NCI-H524 treated with DMSO at 0.1 percent for 48 hours (cell line): Measurements from ENCODE around the gene ENTHD1.

Experiments
- DNase-seq: peaks from one replicate; lab custom pipeline; 2025; lab: John Stamatoyannopoulos, UW

Gene ENTHD1

DNA sequence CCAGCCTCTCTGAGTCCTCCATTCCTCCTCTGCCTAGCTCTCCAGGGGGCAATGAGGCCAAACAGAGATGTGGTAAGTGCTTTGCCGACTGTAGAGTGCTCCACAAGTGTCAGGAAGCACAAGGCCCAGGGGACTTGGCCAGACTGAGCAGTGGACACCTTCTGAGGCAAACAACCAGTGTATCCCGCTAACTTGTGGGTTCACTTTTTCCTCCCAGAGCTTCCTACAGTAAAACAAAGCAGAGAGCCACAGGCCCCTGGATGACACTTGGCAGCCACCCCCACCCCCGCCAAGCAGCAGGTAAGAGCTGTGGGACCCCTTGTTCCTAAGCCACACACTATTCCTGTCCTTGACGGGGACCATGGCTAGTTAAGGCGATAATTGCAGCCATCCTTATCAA, 162.1 kb downstream of the ENTHD1 start:
- no peak for DNase-seq

DNA sequence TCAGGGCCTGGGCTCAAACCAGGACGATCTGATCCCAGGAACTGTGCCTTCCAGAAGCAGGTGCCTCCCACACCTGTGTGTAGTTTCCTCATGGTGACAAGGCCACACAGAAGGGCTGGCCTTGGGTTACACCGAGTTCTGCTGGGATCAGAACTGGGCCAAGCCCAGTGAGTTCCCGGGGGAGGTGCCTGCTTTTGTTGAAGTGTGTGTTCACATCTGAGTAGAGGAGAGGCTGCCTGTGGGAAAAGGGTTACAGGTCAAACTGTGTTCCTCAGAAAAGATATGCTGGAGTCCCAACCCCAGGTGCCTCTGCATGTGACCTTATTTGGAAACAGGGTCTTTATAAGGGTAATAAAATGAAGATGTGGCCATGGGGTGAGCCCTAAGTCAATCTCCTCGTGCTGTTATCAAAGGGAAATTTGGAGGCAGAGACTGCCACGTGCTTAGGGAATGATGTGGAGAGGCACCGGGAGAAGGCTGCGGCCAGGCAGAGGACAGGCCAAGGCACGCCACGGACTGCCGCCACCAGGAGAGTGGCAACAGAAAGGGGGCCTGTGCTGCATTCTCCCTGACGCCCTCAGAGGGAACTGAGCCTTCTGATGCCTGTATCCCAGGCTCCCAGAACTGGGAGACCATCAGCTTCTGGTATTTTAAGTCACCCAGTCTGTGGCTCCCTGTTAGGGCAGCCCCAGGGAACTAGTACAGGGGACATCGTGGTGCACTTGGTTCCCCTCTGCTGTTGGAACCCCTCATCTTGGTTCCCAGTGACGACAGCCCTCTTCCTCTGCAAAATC, 164.2 kb downstream of the ENTHD1 start:
- DNase-seq = no peak

DNA sequence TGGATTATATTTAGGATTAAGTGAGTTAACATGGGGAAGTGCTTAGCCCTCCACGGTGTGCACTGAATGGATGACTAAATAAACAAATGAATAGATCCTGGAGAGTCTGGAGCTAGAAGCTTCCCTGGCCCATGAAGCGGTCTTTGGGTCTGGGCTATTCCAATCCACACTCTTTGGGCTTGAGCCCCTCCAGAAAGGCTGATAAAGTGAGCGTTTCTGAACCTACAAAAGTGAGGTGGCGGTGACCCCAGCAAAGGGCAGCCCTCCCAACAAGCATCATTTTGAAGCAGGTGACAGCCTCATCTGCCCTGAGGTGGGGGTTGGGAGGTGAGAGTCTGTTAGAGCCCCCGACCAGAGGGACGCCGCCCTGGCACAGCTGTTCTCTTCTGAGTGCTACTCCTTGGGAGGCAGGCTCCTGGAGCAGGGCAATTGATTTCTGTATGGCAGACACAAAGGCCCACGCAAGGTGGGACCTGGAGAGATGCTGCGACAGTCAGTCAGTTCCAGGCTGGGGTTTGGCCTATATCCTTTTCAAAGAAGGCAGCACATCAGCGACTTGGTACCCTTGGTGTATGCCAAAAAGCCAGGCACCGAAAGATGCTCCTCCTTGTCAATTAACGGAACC, 165.2 kb downstream of the ENTHD1 start:
- no peak for DNase-seq

DNA sequence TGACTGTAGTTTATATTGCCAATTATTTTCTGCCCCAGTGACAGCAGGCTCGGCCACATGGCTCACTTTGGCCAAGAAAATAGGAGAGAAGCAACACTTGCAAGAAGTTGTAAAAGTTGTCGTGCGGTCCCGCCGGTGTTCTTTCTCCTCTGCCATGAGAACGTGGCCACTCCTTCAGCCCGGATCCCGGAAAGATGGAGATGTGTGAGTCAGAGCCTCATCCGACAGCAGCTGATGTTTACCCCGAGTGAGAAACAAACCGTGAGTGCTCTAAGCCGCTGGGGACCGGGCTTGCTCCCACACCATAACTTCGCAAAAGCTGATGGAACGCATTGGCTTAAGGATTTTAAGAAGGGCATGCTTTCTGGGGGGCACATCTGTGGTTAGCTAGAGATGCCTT, 166.0 kb downstream of the ENTHD1 start:
- DNase-seq = no peak

DNA sequence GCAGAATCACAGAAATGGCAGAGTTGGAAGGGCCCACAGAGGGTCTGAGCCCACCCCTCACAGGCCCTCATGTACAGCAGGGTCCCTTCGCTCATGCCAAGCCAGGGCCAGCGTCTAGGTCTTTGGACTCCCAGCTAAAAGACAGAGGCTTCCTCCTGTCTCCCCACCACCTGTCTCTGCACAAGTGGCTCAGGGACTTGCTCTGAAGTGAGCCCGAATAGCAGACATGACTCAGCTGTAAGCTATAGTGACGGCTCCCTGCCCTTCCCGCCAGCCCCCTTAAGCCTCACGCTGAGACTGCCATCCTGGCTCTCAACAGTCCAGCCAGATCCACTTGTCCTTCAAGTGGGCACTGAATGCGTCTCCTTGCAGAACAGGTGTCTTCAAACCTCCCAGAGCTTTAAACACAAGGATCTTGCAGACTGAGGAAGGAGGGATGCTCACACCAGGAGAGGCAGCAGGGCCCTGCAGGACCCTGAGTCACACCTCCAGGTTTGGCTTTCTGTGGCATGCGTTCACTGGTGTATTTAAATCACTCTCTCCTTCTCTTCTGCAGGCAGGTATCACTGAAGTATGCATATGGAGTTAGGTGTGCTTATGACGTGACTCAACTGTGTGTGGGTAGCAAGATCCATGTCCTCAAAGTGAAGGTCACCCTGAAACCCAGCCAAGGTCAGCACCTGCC, 168.1 kb downstream of the ENTHD1 start:
- peak; percentile 70 for DNase-seq

DNA sequence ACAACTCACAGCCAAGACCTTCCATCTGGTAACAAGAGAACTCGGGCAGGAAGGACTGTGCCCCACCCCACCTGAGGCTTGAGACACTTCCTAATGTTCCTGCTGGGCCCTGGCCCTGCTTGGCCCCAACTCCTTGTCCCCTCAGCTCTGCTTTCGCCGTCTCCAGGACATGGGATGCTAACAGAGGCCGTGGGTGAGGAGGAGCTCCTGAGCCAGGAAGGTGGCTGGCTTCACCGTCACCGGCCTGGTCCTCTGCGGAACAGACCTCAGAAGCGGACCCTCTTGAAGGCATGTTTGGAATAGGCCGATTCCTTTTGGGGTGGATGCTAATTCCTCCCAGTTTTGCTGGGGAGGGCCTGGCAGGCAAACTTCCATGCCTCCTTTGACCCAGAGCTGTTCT, 168.7 kb downstream of the ENTHD1 start:
- DNase-seq = no peak

DNA sequence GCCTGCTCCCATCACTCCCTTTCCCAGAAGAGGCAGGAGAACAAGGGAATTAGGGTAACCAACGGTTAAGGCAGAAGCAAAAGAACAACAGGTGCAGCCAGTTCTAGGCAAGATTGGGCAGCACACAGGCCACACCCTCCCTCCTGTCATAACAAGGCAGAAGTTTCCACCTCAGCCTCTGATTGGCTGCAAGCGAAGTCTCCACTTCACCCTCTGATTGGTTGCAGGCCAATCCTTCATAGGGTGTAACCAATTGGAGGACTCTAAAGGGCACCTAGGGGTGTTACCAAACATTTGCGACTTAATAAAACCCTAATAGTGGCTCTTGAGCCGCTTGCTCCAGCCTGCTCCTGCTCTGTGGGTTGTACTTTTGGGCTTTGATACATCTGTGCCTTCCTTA, 169.2 kb downstream of the ENTHD1 start:
- DNase-seq = no peak

DNA sequence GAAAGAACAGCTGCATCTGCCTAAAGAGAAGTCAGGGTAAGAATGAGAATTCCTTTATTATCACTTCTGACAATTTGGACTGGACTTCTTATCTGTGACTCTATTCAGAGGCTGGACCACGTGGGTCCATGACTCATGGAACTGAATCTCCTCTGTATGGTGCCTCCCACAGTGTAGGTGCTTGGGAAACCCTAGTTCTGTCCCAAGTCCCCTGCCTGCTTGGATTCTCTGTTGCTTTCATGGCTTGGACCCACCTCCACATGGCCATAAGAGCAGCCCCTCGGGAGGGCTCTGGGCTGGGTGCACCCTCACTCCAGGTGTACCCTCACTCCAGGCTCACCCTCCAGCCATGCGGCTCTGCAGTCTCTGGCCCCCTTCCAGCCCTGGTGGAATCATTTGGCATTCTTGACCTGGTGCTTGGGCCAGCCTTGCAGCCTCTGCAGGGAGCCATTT, 169.6 kb downstream of the ENTHD1 start:
- no peak for DNase-seq

DNA sequence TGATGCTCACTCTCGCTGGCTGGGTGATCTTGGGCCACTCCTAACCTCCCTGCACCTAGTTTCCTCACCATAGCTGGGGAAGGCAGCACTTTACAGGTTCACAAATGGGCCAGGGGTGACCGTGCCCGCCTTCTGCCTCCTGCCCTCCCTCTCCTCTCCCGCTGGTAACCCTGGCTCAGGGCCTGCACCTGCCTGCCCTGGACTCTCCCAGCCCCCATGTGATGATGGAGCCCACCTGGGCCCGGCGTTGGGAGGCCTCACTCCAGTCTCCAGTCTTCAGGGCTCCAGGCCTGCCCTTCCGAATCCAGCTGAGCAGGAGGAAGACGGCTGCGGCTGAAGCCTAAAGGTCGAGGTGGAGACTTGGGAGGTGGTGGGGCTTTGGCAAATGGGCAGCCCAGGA, 170.1 kb downstream of the ENTHD1 start:
- no peak for DNase-seq

DNA sequence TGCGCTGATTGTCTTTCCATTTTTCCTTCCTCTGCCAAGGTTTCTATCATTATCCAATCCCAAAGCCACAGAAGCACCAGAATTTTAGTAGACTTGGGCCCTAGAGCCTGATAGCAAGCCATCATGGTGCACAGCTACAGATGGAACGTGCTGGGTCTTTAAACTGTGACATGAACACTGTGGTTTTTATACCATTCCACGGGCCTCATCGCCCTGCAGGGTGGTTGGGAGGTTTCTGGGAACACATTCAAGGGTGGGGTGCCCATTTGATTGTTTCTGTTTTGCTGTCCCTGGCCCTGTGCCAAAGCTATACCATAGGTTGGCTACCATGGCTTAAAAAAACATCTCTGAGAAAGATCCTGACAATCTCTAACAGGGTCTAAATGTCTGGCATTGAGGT, 171.1 kb downstream of the ENTHD1 start:
- DNase-seq = no peak

DNA sequence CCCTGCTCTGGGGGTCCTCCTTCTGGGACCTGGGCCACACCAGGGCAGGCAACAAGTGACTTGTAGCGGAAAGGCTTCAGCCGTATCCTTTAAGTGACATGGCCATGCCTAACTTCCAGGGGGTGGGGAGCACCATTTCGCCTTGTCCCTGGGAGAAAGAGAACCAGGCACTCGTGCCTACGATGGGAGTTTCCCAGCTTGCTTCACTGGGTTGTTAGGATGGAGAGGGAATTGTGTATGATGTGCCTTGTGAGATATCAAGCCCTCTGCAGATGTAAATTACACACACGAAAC, 171.6 kb downstream of the ENTHD1 start:
- no peak for DNase-seq

DNA sequence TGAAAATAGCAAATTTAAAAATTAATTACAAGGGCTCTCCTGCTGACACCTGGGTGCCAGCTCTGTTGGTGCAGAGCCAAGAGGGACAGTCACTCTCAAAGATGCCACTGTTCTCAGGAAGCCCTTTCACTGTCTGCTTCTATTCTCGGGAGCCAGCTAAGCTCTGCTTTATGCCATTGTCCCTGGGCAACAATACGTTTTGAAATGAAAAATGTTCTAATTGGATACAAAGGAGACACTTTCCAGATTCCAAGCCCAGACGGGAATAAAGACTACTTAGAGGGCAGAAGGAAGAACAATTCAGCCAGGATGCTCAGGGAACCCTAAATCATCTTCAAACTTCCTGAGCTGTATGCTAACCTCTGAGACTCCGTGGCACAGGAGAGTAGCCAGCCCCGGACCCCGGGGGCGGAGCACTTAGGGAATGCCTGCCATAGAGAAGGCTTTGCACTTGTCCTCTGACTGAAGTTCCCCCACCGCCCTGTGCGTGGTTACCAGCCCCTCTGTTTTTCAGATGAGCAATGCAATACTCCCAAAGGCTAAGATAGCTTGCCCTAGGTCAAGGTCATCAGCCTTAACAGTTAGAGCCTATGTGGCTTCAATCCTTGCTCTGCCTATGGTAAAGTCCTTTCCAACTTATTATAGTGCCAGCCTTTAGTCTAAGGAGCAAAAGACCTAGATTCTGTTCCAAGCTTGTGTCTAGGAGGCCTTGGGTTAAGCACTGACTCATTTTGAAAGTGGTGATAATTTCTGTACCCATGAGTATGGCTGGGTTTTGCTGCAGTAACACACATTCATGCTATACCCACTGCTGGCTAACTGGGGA, 172.1 kb downstream of the ENTHD1 start:
- DNase-seq = no peak

DNA sequence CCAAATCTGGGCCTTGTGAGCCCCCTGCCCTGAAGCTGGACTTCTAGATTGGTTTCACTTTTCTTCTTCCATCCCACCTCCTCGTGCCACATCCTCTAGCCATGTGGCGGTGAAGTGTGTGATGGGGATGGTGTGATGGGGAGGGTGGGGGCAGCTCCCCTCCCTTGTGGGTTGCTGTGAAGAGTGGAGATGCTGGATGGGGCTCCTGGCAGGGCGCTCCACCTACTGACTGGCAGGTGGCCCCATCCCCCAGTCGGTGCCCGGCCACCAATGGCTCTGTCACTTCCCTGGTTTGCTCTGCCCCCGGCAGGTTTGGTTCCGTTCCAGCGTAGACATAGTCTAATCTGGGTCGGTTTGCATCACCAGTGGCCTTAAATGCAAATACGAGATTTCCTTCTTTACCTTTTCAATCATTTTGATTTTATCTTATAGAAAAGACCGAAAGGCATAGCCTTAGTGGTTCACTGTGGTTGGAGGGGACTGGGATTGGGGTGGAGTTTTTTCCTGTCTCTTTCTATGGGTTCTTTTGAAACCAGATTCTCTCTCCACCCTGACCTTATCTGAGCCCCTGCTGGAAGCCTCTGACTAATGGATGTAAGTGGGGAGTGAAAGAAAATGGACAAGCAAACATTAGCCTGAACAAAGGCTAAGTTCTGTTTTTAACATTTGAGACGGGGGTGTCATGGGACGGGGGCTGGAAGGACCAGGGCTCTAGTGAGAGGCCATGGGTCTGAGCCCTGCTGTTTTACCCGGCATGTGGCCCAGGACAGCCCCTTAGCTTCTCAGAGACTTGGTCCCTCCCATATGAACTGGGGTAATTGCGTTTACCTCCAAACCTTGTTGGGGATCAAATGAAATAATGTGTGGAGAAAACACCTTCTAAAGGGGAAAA, 173.8 kb downstream of the ENTHD1 start:
- DNase-seq = no peak

DNA sequence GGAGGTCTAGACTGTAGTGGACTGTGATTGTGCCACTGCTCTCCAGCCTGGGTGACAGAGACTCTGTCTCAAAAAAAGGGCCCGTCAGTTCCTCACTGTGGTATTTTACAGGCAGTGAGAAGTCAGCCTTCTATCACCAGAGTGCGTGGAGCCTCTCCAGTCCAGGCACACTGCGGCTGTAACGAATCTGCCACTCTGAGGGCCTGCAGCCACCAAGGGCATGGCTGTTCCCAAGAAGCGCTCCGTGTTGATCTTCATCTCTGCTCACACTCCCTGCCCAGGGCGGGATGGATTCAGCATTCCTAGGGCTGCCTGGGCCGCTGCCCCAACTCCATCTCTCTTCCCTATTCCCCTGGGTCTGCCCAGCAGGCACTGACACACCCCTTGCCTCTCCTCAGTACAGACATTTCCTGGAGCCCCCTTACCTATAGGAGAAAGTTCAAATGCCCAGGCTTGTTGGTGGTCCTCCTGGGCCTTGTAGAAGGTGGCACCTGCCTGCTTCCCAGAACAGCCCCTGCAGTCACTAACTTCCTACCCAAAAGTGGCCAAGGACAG, 174.6 kb downstream of the ENTHD1 start:
- DNase-seq = no peak

DNA sequence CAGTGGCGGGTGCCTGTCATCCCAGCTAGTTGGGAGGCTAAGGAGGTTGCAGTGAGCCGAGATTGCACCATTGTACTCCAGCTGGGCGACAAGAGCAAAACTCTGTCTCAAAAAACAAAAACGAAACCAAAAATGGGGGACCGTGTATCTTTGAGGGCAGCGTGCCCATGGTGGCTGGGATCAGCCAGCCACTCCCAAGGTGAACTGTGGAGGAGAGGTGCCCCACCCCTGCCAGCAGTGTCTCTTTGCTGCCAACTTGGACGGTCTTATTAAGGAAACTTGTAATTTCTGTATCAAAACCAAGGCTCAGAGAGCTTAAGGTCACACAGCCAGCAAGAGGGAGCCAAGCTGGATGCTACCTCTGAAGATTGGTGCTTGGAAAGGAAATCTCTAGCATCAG, 175.4 kb downstream of the ENTHD1 start:
- no peak for DNase-seq

DNA sequence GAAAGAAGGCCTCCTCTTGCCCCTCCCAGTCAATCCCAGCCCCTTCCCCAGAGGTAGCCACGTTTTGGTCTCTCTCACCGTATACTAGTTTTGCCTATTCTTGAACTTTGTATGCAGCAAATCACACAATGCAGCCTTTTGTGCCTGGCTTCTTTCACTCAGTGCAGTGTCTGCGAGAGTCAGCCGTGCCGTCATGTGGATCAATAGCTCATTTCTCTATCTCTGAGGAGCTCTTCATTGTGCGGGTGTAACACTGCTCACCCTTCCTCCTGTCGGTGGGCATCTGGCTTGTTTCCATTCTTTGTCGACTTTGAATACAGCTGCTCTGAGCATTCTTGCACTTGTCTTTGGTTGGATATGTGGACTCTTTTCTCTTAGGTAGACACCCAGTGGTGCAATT, 176.5 kb downstream of the ENTHD1 start:
- no peak for DNase-seq

DNA sequence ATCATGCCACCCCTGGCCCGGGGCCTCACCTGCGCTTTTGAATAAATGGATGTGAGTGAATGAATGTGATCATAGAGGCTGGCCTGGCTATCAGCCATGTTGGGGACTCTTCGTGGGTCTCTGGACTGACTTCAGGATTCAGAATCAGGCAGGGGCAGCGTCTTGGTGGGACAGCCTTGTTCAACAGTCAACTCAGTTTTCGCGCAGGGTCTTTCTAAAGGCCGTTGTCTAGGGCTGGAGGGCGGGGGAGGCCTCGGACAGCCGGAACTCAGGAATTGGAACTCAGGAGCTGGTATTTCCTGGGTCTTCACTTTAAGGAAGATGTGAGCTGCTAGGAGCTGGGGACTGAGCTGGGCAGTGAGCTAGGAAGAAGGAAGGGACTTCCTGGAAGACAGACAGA, 177.0 kb downstream of the ENTHD1 start:
- no peak for DNase-seq

DNA sequence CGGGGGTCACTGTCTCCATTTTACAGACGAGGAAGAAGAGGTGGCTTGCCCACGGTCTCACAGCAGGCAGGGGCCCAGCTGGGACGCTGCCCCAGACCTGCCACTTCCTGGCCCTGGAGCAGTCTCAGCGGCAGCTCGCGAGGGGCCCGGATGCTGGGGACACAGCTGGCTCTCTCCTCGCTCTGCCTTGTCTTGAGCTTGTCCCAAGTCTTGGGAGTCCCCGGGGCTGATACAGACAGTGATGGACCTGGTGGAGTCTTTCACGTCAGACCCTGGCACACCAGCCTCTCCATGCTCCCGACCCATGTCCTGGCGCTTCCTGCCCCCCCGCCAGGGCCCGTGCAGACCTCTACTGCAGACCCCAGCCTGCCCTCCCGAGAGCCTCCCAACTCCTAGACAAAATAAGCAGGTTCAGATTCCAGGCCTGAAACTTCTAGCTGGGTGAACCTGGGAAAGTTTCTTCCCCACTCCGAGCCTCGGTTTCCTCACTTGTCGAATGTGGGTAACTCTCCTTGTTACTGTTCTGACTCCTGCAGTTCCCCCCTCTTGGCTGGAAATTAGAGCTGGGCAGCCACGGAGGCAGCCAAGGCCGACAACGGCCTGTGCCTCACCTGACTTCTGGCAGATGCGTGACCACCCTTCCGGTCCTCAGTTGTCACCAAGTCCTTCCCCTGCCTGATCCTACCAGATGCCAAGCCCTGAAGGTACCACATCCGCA, 177.6 kb downstream of the ENTHD1 start:
- no peak for DNase-seq

DNA sequence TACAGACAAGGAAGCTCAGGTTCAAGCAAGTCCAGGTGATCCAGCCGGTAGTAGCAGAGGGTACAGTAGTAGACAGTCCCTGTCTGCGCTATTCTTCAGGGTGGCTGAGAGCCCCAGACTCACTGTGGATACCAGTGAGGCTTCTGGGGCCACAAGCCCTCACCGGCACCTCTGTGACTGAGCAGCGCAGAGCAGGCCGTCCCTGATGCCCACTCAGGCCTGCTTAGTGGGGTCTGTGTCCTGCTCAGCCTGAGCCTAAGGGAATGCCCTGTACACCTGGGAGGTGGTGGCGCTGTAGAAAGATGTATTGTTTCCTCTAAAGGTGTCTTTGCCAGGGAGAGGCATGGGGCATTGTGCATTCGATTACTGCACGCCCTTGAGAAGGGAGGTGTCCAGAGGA, 179.2 kb downstream of the ENTHD1 start:
- no peak for DNase-seq

DNA sequence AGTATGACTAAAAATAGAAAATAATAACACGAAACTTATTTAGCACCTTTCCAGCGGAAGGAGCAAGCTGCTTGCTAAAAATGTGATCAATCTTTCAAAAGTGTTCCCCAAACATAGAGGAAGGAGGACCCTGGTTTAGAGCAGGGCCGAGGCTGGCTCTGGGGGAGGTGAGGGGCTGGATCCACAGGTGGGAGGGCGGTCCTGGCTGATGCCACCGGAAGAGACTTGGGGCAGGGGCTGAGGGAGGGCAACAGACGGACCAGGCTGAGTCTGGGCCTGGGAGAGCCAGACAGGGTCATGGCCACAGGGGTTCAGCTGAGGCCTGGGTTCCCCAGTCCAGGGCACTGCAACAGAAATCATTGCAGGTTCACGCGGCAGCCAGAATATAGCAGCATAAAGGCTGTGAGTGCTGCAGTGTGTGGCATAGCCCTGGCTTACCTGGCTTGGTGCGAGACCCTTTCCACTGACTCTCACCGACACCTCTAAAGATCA, 179.7 kb downstream of the ENTHD1 start:
- no peak for DNase-seq
